Activated naive CD8-positive, alpha-beta T cell treated with anti-CD3 and anti-CD28 coated beads for 36 hours (primary cell): ENCODE data around the gene INS. TPM values are rescaled to one million over a fixed set of nuclear protein-coding genes. Genes with fewer than 3 reads are reported as not detected.

Experiments
- DNase-seq: peaks from one replicate; pipeline ENCODE4 v3.0.0; 2021
- H3K27ac Mint-ChIP-seq: one replicate; pipeline ENCODE4 v1.8.0; 2022; ENCODE audit warnings: mild to moderate bottlenecking, moderate library complexity, mixed read lengths
- H3K27me3 Mint-ChIP-seq: one replicate; pipeline ENCODE4 v1.8.0; 2022; ENCODE audit warnings: mild to moderate bottlenecking, mixed read lengths
- H3K36me3 Mint-ChIP-seq: one replicate; pipeline ENCODE4 v1.8.0; 2021; ENCODE audit warnings: mild to moderate bottlenecking, mixed read lengths
- H3K4me1 Mint-ChIP-seq: one replicate; pipeline ENCODE4 v1.8.0; 2021; ENCODE audit warnings: mixed read lengths
- H3K4me3 Mint-ChIP-seq: one replicate; pipeline ENCODE4 v1.8.0; 2022; ENCODE audit warnings: mild to moderate bottlenecking, moderate library complexity, mixed read lengths
- H3K9me3 Mint-ChIP-seq: one replicate; pipeline ENCODE4 v1.8.0; 2022; ENCODE audit warnings: mixed read lengths
- total RNA-seq, 2 experiments: library from RNA; stranded (reverse); gene quantifications; one replicate each; pipeline ENCODE4 v1.2.3, GENCODE V29; 2021

INS gene
- total RNA-seq, 2 experiments from 2014 or later: not detected

DNA sequence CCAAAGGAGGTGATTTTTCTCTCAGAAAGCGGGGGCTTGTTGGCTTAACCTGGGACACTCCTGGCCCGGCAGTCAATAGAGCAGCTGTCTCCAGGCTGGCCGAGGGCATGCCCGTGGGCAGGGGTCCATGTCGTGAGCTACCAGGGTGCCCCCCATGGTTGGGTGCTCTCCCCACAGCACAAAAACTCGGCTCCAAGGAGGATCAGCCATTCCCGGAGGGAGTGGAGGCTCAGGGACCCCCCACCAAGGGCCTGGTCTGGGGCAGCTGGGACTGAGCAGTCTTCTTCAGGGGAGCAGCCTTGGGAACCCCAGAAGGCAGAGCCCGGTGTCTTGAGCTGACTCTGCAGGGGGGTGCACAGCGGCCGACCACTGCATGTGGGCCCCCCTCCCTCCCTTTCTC is 31.4 kb upstream of the INS start:
- Mint-ChIP-seq H3K27ac (no peak overlapping the region), H3K36me3 (no peaks in the 10 kb centered on the region), H3K4me1 (peaks cover 5% of the 10 kb centered on the region), H3K9me3 (no peaks in the 10 kb centered on the region), H3K27me3 (peaks cover 19% of the 10 kb centered on the region), H3K4me3 (no peak overlapping the region)
- DNase-seq: no peak

- H3K4me3 Mint-ChIP-seq: no peak overlapping the region
- H3K9me3 Mint-ChIP-seq: no peaks in the 10 kb centered on the region
- H3K4me1 Mint-ChIP-seq: peaks cover 2% of the 10 kb centered on the region
- H3K36me3 Mint-ChIP-seq: no peaks in the 10 kb centered on the region
- peaks cover 16% of the 10 kb centered on the region for H3K27me3 Mint-ChIP-seq
- DNase-seq: no peak
- H3K27ac Mint-ChIP-seq: no peak overlapping the region
These were observed 30.9 kb upstream of the INS start for GRCh38 chr11:2191883-2192282.

DNA sequence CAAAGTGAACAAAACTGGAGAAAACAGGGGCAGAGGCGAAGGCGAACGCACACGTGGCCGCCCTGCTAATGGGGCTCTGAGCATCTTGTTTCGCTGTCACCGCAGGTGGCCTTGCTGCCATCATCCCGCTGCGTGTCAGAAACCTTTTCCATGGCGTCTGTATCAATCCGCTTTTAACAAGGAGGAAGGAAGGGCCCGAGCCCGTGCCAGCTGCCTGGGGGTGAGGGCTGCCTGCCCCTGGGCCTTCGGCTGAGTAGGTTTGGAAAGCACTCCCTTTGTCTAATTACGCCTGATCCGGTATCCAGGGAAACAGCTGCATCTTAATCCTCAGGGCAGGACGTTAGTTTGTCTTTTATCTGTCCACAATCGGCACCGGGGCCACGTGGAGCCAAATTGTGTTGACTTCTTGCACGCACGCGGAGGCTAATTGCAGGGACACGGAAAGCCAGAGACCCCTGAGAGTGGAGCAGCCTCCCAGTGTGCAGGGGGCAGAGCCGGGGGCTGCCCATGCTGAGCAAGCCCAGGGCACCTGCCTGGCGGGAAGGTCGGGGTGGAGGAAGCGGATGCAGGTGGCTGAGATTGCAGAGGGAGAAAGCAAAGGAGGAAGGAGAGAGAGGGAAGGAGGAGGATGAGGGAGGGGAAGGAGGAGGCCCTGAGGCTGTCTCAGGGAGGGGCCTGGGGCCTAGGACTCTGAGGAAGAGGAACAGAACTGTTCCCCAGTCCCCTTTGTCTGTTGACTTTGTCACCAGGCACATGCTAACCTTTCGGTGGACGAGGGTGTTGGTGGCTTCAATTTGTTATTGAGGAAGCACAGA is 29.9 kb upstream of the INS start:
- no peak for DNase-seq
- Mint-ChIP-seq H3K4me1 (no peaks in the 10 kb centered on the region), H3K27me3 (peaks cover 7% of the 10 kb centered on the region), H3K4me3 (no peak overlapping the region), H3K27ac (no peak overlapping the region), H3K9me3 (no peaks in the 10 kb centered on the region), H3K36me3 (no peaks in the 10 kb centered on the region)

DNA sequence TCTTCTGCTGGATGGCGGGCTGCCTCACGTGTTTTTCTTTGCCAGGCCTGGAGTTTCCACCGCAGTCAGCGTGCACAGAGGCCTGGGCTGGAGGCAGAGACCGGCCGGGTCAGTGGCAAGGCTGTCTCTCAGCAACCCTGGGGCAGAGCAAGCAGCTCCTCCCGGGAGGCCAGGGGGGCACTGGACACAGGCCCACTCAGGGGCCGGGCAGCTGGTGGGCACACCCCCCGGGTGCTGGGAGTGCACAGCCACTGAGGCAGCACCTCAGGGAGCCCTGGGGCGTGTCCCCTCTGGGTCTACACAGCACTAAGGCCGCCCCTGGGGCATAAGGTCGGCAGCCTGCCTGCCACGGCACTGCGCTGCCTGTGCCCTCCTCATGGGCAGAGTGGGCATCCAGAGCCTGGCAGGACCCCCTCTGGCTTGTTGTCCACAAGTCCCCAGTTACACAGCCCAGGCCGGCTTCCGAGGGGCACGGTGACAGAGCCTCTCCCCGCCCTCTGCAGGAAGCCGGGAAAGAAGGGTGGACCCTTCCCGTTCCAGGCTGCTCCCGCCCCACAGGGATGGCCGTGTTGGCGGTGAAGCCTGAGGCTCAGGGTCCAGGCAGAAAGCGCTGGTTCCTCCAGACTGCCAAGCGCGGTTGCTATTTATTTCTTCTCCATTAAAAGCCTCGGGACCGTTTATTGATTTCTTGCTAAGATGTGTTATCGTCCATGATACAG is 29.1 kb upstream of the INS start:
- H3K4me3 Mint-ChIP-seq: no peak overlapping the region
- H3K27me3 Mint-ChIP-seq: peaks cover 9% of the 10 kb centered on the region
- no peaks in the 10 kb centered on the region for H3K4me1 Mint-ChIP-seq
- no peaks in the 10 kb centered on the region for H3K9me3 Mint-ChIP-seq
- no peak overlapping the region for H3K27ac Mint-ChIP-seq
- H3K36me3 Mint-ChIP-seq: no peaks in the 10 kb centered on the region
- DNase-seq: no peak

DNA sequence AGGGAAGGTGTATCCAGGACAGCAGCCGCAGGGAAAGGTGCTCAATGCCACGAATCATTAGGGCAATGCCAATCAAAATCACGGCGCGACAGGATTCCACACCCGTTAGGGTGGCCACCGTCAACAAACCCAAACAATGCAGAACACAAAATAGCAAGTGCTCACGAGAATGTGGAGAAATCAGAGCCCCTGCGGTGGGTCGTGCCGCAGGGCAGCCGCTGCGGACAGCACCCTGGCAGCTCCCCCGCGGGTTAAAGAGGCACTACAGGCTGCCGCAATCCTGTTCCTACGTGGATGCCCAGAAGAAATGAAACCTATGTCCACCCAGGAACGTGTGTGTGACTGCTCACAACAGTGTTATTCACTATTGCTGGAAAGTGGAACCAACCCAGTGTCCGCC is 27.7 kb upstream of the INS start:
- DNase-seq: no peak
- H3K27me3 Mint-ChIP-seq: peaks cover 15% of the 10 kb centered on the region
- no peak overlapping the region for H3K27ac Mint-ChIP-seq
- H3K36me3 Mint-ChIP-seq: no peaks in the 10 kb centered on the region
- no peaks in the 10 kb centered on the region for H3K4me1 Mint-ChIP-seq
- no peak overlapping the region for H3K4me3 Mint-ChIP-seq
- no peaks in the 10 kb centered on the region for H3K9me3 Mint-ChIP-seq

- H3K9me3 Mint-ChIP-seq: no peaks in the 10 kb centered on the region
- H3K4me1 Mint-ChIP-seq: no peaks in the 10 kb centered on the region
- no peak overlapping the region for H3K27ac Mint-ChIP-seq
- no peak overlapping the region for H3K4me3 Mint-ChIP-seq
- DNase-seq: no peak
- H3K27me3 Mint-ChIP-seq: peaks cover 15% of the 10 kb centered on the region
- no peaks in the 10 kb centered on the region for H3K36me3 Mint-ChIP-seq
These were observed 26.3 kb upstream of the INS start for GRCh38 chr11:2187280-2187707.

DNA sequence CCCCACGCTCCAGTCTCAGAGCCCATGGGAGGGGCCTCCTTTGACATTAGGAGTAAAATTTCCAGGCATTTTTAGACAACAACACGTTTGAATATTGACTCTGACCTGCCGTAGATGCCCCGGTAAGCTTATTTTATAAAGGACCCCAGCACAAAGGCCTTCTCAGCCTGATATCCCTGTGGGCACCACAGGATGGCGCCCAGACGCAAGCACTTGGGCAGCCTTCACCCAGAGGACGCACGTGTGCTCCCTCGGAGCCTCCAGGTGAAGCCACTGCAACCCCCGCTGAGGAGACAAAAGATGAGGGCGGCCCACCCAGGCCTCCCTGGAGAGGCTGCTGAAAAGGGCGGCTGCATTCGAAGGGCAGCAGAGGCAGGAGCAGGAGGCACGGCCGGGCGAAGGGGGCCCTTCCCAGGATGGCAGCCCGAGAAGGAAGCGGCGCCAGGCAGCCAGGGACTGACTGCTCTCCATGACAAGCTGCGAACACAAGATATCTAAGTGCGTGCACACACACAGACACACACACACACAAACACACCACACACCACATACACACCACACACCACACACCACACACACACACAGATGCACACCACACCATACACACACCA is 25.8 kb upstream of the INS start:
- DNase-seq: peak; percentile 64
- Mint-ChIP-seq H3K27me3 (peaks cover 15% of the 10 kb centered on the region), H3K4me3 (no peak overlapping the region), H3K36me3 (no peaks in the 10 kb centered on the region), H3K4me1 (no peaks in the 10 kb centered on the region), H3K9me3 (no peaks in the 10 kb centered on the region), H3K27ac (no peak overlapping the region)

- H3K27ac Mint-ChIP-seq: no peak overlapping the region
- no peak for DNase-seq
- H3K4me1 Mint-ChIP-seq: no peaks in the 10 kb centered on the region
- peaks cover 9% of the 10 kb centered on the region for H3K27me3 Mint-ChIP-seq
- H3K4me3 Mint-ChIP-seq: no peak overlapping the region
- no peaks in the 10 kb centered on the region for H3K9me3 Mint-ChIP-seq
- H3K36me3 Mint-ChIP-seq: no peaks in the 10 kb centered on the region
These were observed 24.5 kb upstream of the INS start for GRCh38 chr11:2185324-2186085.

GRCh38 chr11:2182692-2183474 is 21.9 kb upstream of the INS start:
- Mint-ChIP-seq H3K36me3 (no peaks in the 10 kb centered on the region), H3K27ac (no peak overlapping the region), H3K9me3 (no peaks in the 10 kb centered on the region), H3K4me3 (no peak overlapping the region), H3K4me1 (no peaks in the 10 kb centered on the region), H3K27me3 (peaks cover 8% of the 10 kb centered on the region)
- no peak for DNase-seq

- H3K4me3 Mint-ChIP-seq: no peak overlapping the region
- no peaks in the 10 kb centered on the region for H3K4me1 Mint-ChIP-seq
- no peaks in the 10 kb centered on the region for H3K36me3 Mint-ChIP-seq
- H3K27ac Mint-ChIP-seq: no peak overlapping the region
- DNase-seq: no peak
- H3K9me3 Mint-ChIP-seq: no peaks in the 10 kb centered on the region
- peaks cover 8% of the 10 kb centered on the region for H3K27me3 Mint-ChIP-seq
These were observed 21.1 kb upstream of the INS start for GRCh38 chr11:2182075-2182474.

DNA sequence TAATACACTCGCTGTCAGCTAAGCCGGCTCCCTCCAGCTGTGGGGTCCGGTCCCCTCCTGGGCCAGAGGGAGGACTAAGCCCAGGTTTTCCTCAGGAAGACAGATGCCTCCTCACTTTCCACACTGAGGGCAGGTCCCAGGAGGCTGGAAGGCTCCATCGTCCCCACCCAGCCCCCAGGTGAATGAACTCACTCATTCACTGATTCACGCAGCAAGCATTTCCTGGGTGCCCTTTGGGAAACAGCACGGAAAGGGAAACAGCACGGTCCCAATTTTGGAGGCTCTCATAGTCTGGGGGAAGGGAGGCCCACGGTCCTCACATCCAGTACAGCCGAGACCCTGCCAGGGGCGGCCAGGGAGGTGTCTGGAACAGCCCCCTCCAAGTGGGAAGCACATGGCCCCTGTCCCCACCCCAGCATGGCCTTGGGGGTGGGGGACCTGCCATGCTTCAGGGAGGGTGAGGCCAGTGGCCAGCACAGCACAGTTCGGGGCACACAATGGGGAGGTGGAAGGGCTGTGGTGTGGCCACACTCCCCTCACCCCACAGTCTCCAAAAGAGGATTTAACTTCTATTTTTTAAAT is 19.9 kb upstream of the INS start:
- Mint-ChIP-seq H3K27me3 (peaks cover 8% of the 10 kb centered on the region), H3K4me3 (no peak overlapping the region), H3K36me3 (no peaks in the 10 kb centered on the region), H3K4me1 (no peaks in the 10 kb centered on the region), H3K27ac (no peak overlapping the region), H3K9me3 (no peaks in the 10 kb centered on the region)
- no peak for DNase-seq

DNA sequence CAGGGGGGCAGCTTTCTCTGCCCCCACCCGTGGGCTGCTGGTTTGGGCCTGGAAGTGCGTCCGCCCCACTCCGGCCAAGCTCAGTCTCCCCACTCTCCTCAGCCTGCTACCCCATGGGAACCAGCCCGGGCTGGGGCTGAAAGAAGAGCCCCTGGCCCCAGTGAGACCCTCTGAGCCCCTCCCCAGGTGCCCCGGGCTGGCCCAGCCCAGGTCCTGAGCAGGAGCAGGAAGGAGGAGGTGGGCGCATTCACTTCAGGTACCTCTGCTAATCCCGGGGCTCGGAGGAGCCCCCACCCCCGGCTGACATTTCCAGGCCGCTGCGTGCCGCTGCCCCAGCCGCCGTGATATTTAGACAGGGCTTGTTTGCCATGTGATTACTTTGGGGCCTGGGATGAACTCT is 19.3 kb upstream of the INS start:
- no peak overlapping the region for H3K27ac Mint-ChIP-seq
- H3K36me3 Mint-ChIP-seq: no peaks in the 10 kb centered on the region
- H3K9me3 Mint-ChIP-seq: no peaks in the 10 kb centered on the region
- H3K27me3 Mint-ChIP-seq: peaks cover 8% of the 10 kb centered on the region
- no peaks in the 10 kb centered on the region for H3K4me1 Mint-ChIP-seq
- no peak for DNase-seq
- H3K4me3 Mint-ChIP-seq: no peak overlapping the region

GRCh38 chr11:2179516-2179915 is 18.5 kb upstream of the INS start:
- Mint-ChIP-seq H3K4me1 (no peaks in the 10 kb centered on the region), H3K27ac (no peak overlapping the region), H3K36me3 (no peaks in the 10 kb centered on the region), H3K4me3 (no peak overlapping the region), H3K27me3 (no peaks in the 10 kb centered on the region), H3K9me3 (no peaks in the 10 kb centered on the region)
- DNase-seq: no peak

DNA sequence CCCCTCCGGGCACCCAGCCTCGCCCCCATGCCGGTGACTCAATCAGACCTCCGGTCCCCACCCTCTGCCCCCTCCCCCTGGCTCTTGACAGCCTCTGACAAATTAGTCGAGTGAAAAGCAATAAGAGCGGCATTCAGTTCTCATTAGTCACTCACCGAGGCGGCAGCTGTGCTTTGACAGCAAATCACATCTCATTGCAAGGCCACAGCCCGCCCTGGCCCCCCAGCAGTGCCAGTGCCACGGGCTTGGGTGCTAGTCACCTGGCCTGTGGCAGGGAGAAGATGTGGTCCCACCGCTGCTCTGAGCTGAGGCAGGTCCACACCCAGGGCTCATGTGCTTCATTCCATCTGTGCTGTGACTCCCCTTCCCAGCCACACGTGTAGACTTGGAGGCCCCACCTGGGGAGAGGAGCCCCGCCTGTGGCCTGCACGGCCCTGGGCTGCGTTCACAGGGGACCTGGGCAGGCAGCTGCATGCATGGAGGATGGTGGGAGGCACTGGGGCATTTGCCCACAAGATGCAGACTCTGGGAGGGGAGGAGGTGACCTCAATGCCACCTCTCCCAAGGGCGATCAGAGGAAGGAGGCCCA is 18.0 kb upstream of the INS start:
- H3K4me3 Mint-ChIP-seq: no peak overlapping the region
- no peaks in the 10 kb centered on the region for H3K9me3 Mint-ChIP-seq
- no peaks in the 10 kb centered on the region for H3K4me1 Mint-ChIP-seq
- no peak overlapping the region for H3K27ac Mint-ChIP-seq
- H3K27me3 Mint-ChIP-seq: no peaks in the 10 kb centered on the region
- no peaks in the 10 kb centered on the region for H3K36me3 Mint-ChIP-seq
- no peak for DNase-seq
